Amniotic epithelial cell (primary cell): Measurements from ENCODE around the gene PODN.

Source experiments
- DNase-seq: peaks from one replicate; pipeline ENCODE4 v3.0.0-alpha.2; 2010; ENCODE audit warnings: low read depth

Gene PODN

GRCh38 chr1:53133261-53134041 is 71.4 kb downstream of the PODN start:
- no peak for DNase-seq

- no peak for DNase-seq
Measured at GRCh38 chr1:53134042-53134485, 72.1 kb downstream of the PODN start.
